Pulmonary artery endothelial cell (primary cell): ENCODE results near the gene SPANXN2. TPM values are rescaled to one million over a fixed set of nuclear protein-coding genes. Genes with fewer than 3 reads are reported as not detected.
"Not testable (repeated sequence)": the region's sequence is repeated elsewhere in the genome, so short reads cannot be mapped to it uniquely, and the experiment has no call there.

Experiments
- DNase-seq: peaks from one replicate; pipeline ENCODE4 v3.0.0-alpha.2; 2011; ENCODE audit warnings: low read depth, low spot score
- total RNA-seq: library from RNA; depleted of rRNA; stranded (reverse); fragments of >200 nt; gene quantifications from 2 replicates; pipeline ENCODE4 v1.2.3, GENCODE V29; 2014

Gene SPANXN2
- not detected in 2 replicates for total RNA-seq

GRCh38 chrX:143720652-143721051, at the start of gene SPANXN2:
Gene SPANXN2 (minus strand): TSS chrX:143720752. CDS start chrX:143720668, 84 bp downstream.
- DNase-seq = not testable (repeated sequence)

GRCh38 chrX:143768976-143769375, 48.4 kb upstream of the SPANXN2 start:
- DNase-seq = no peak

- DNase-seq = not testable (repeated sequence)
Measured at GRCh38 chrX:143767789-143768188, 47.2 kb upstream of the SPANXN2 start.

- no peak for DNase-seq
Measured at GRCh38 chrX:143757887-143758286, 37.3 kb upstream of the SPANXN2 start.

GRCh38 chrX:143757375-143757774, 36.8 kb upstream of the SPANXN2 start:
- no peak for DNase-seq

- no peak for DNase-seq
Measured at GRCh38 chrX:143754183-143754582, 33.6 kb upstream of the SPANXN2 start.

GRCh38 chrX:143733866-143734265, 13.3 kb upstream of the SPANXN2 start:
- no peak for DNase-seq

GRCh38 chrX:143726296-143726695, 5.7 kb upstream of the SPANXN2 start:
- no peak for DNase-seq

- DNase-seq = no peak
Measured at GRCh38 chrX:143701460-143701859, 19.1 kb downstream of the SPANXN2 start.

- DNase-seq = no peak
Measured at GRCh38 chrX:143694885-143695284, 25.7 kb downstream of the SPANXN2 start.

- no peak for DNase-seq
Measured at GRCh38 chrX:143683486-143683885, 37.1 kb downstream of the SPANXN2 start.

- DNase-seq = no peak
Measured at GRCh38 chrX:143674926-143675325, 45.6 kb downstream of the SPANXN2 start.

- DNase-seq = no peak
Measured at GRCh38 chrX:143669395-143669794, 51.2 kb downstream of the SPANXN2 start.

- no peak for DNase-seq
Measured at GRCh38 chrX:143664302-143664701, 56.2 kb downstream of the SPANXN2 start.

- no peak for DNase-seq
Measured at GRCh38 chrX:143663755-143664154, 56.8 kb downstream of the SPANXN2 start.

Other genes starting within 250 kb of the SPANXN2 start
- not detected in 2 replicates for gene SPANXN3, start 203.3 kb downstream of the SPANXN2 start, total RNA-seq
- gene SLITRK4, start 84.7 kb downstream of the SPANXN2 start, total RNA-seq = 1.6 and 1.7 TPM in 2 replicates
- gene UBE2NL, start 163.3 kb upstream of the SPANXN2 start, total RNA-seq = not detected in 2 replicates